ENCODE data around the gene NUP93.

GRCh38 chr16:56836410-56837230 is 106.7 kb downstream of the NUP93 start:
- TF ChIP-seq CTCF (IDR thresholded peaks at IDR 0.05 in 8 of 11, conservative IDR thresholded peaks at IDR 0.05 in 3 of 11) (no peak), POLR2AphosphoS5 (IDR thresholded peaks at IDR 0.05) (no peak)

Data from spleen (tissue), 7 donors.